NCI-H2107 (cell line): ENCODE data around the gene SPG7.

Source experiments
- DNase-seq: peaks from one replicate; lab custom pipeline; 2025; lab: John Stamatoyannopoulos, UW

The SPG7 gene

GRCh38 chr16:89600427-89600826, 92.2 kb downstream of the SPG7 start:
- DNase-seq = no peak

- DNase-seq = no peak
Measured at GRCh38 chr16:89600956-89601355, 92.8 kb downstream of the SPG7 start.

- DNase-seq = no peak
Measured at GRCh38 chr16:89601906-89602272, 93.7 kb downstream of the SPG7 start.

- no peak for DNase-seq
Measured at GRCh38 chr16:89602273-89602951, 94.2 kb downstream of the SPG7 start.

- DNase-seq = no peak
Measured at GRCh38 chr16:89602952-89603590, 94.9 kb downstream of the SPG7 start.

GRCh38 chr16:89604764-89605163, 96.6 kb downstream of the SPG7 start:
- no peak for DNase-seq

GRCh38 chr16:89605186-89605970, 97.2 kb downstream of the SPG7 start:
- no peak for DNase-seq

- no peak for DNase-seq
Measured at GRCh38 chr16:89606006-89606405, 97.8 kb downstream of the SPG7 start.
